Measurements from ENCODE around the gene ELFN1.

GRCh38 chr7:1745018-1745532 is 75.0 kb downstream of the ELFN1 start:
- TF ChIP-seq CTCF (IDR thresholded peaks at IDR 0.05) (no peak), POLR2A (IDR thresholded peaks at IDR 0.05) (no peak)

All from esophagus squamous epithelium (tissue), 4 donors.